ENCODE measurements around the gene CDH3. TPM values are rescaled to one million over a fixed set of nuclear protein-coding genes. Genes with fewer than 3 reads are reported as not detected.

The CDH3 gene
- total RNA-seq, result 0.27 TPM

GRCh38 chr16:68644715-68645493 is at the start of gene CDH3:
Gene CDH3 (plus strand): TSS chr16:68645310. CDS start chr16:68645380, 70 bp downstream.
- DNase-seq (ENCODE audit: low read depth in 2 of 3, low spot score in 2 of 3), result peak in 1 of 3 donors; percentile 47

- DNase-seq (ENCODE audit: low read depth in 2 of 3, low spot score in 2 of 3), result no peak
Observed at GRCh38 chr16:68596266-68596665, 48.8 kb upstream of the CDH3 start.

- no peak for DNase-seq (ENCODE audit: low read depth in 2 of 3, low spot score in 2 of 3)
Observed at GRCh38 chr16:68599586-68599985, 45.5 kb upstream of the CDH3 start.

GRCh38 chr16:68605746-68606145 is 39.4 kb upstream of the CDH3 start:
- no peak for DNase-seq (ENCODE audit: low read depth in 2 of 3, low spot score in 2 of 3)

GRCh38 chr16:68607443-68607842 is 37.7 kb upstream of the CDH3 start:
- peak in 1 of 3 donors; percentile 5 for DNase-seq (ENCODE audit: low read depth in 2 of 3, low spot score in 2 of 3)

- DNase-seq (ENCODE audit: low read depth in 2 of 3, low spot score in 2 of 3), result no peak
Observed at GRCh38 chr16:68608330-68608729, 36.8 kb upstream of the CDH3 start.

- no peak for DNase-seq (ENCODE audit: low read depth in 2 of 3, low spot score in 2 of 3)
Observed at GRCh38 chr16:68612996-68613395, 32.1 kb upstream of the CDH3 start.

GRCh38 chr16:68617734-68618133 is 27.4 kb upstream of the CDH3 start:
- no peak for DNase-seq (ENCODE audit: low read depth in 2 of 3, low spot score in 2 of 3)

GRCh38 chr16:68626557-68626956 is 18.6 kb upstream of the CDH3 start:
- DNase-seq (ENCODE audit: low read depth in 2 of 3, low spot score in 2 of 3), result no peak

- no peak for DNase-seq (ENCODE audit: low read depth in 2 of 3, low spot score in 2 of 3)
Observed at GRCh38 chr16:68627951-68628425, 17.1 kb upstream of the CDH3 start.

GRCh38 chr16:68629351-68629910 is 15.7 kb upstream of the CDH3 start:
- DNase-seq (ENCODE audit: low read depth in 2 of 3, low spot score in 2 of 3), result no peak

GRCh38 chr16:68636064-68636560 is 9.0 kb upstream of the CDH3 start:
- no peak for DNase-seq (ENCODE audit: low read depth in 2 of 3, low spot score in 2 of 3)

GRCh38 chr16:68636818-68637217 is 8.3 kb upstream of the CDH3 start:
- DNase-seq (ENCODE audit: low read depth in 2 of 3, low spot score in 2 of 3), result no peak

- no peak for DNase-seq (ENCODE audit: low read depth in 2 of 3, low spot score in 2 of 3)
Observed at GRCh38 chr16:68640972-68641371, 4.1 kb upstream of the CDH3 start.

- no peak for DNase-seq (ENCODE audit: low read depth in 2 of 3, low spot score in 2 of 3)
Observed at GRCh38 chr16:68642047-68642435, 3.1 kb upstream of the CDH3 start.

GRCh38 chr16:68642436-68643101 is 2.5 kb upstream of the CDH3 start:
- peak in 1 of 3 donors; percentile 26 for DNase-seq (ENCODE audit: low read depth in 2 of 3, low spot score in 2 of 3)

- DNase-seq (ENCODE audit: low read depth in 2 of 3, low spot score in 2 of 3), result no peak
Observed at GRCh38 chr16:68643227-68643626, 1.9 kb upstream of the CDH3 start.

GRCh38 chr16:68643847-68644246 is 1.3 kb upstream of the CDH3 start:
- DNase-seq (ENCODE audit: low read depth in 2 of 3, low spot score in 2 of 3), result no peak

GRCh38 chr16:68644296-68644695 is 814 bp upstream of the CDH3 start:
- no peak for DNase-seq (ENCODE audit: low read depth in 2 of 3, low spot score in 2 of 3)

GRCh38 chr16:68645494-68646388 is 631 bp downstream of the CDH3 start:
- DNase-seq (ENCODE audit: low read depth in 2 of 3, low spot score in 2 of 3), result no peak
